ENCODE data around the gene DNAJC24. TPM values are rescaled to one million over a fixed set of nuclear protein-coding genes. Genes with fewer than 3 reads are reported as not detected.

The DNAJC24 gene
- total and polyA plus RNA-seq, 9 of the 15 experiments (the other 6 are each of a cell fraction or from before 2014, with no cell fraction given): 12.2 to 31.9 (median 16.9) TPM

DNA sequence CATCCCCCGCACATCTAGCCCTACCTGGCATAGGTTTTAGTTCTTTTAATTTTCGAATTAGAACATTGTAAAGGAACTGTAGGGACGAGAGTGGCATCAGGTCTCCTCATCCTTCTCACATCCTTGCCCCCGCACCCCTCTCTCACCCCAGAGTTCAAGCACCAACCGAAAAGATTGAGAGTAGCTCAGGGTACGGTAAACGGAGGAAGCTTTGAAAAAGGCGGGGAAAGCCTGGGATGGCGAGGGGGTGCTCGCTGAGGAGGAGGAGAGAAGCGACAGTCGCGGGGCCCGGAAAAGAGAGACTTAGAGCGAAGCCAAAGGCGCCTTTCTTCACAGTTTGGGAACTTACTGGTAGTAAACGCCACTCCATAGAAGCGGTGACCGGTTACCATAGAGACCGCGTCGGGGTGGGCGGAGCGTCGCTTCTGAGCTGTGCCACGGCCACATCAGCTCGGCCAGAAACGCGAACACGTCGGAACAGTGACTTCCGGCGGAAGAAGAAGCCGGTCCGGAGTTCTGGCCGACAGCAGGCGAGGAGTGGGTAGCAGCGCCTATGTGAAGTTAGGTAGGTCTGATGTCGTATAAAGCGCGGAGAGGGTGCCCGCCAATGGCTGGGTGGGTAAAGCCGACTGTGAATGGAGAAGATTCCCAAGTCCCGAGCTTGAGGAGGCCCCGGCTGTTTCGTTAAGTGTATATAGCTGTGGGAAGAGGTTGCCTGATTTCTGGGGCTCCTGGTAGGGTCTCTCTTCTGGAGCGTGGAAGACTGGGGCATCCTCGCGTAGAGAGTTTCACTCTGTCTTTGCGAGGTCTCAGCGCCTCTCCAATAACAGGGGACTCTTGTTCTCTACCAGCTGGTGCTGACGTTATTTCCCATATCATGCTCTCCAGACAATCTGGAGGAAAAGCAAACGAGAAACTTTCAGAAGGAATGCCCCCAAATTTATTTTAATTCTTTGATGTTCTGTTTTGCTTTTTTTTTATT is at the start of gene DNAJC24, which contains the start of gene DCDC1 (continued):
- TF ChIP-seq, protein P1, sequence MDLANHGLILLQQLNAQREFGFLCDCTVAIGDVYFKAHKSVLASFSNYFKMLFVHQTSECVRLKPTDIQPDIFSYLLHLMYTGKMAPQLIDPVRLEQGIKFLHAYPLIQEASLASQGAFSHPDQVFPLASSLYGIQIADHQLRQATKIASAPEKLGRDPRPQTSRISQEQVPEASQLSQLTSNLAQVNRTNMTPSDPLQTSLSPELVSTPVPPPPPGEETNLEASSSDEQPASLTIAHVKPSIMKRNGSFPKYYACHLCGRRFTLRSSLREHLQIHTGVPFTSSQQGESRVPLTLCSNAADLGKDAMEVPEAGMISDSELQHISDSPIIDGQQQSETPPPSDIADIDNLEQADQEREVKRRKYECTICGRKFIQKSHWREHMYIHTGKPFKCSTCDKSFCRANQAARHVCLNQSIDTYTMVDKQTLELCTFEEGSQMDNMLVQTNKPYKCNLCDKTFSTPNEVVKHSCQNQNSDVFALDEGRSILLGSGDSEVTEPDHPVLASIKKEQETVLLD (IDR thresholded peaks at IDR 0.05): no peak
- TF ChIP-seq JUN (IDR thresholded peaks at IDR 0.05; ENCODE audit: borderline replicate concordance, low read depth, low read length): no peak
- TF ChIP-seq JUN (CRISPR knock-in tag; IDR thresholded peaks at IDR 0.05; ENCODE audit: borderline replicate concordance): no peak
- TF ChIP-seq PCBP2 (IDR thresholded peaks at IDR 0.05; ENCODE audit: low read depth, low read length, poor library complexity, severe bottlenecking): no peak
- TF ChIP-seq ZNF165 (CRISPR knock-in tag; IDR thresholded peaks at IDR 0.05; ENCODE audit: borderline replicate concordance): no peak
- no peak for TF ChIP-seq FIP1L1 (IDR thresholded peaks at IDR 0.05; ENCODE audit: low read depth, low read length, poor library complexity, severe bottlenecking)
- TF ChIP-seq MBD2 (IDR thresholded peaks at IDR 0.05; ENCODE audit: borderline replicate concordance, low read depth): peak; percentile 37; the same call in 1 of the 2 replicates
- TF ChIP-seq, protein P2, sequence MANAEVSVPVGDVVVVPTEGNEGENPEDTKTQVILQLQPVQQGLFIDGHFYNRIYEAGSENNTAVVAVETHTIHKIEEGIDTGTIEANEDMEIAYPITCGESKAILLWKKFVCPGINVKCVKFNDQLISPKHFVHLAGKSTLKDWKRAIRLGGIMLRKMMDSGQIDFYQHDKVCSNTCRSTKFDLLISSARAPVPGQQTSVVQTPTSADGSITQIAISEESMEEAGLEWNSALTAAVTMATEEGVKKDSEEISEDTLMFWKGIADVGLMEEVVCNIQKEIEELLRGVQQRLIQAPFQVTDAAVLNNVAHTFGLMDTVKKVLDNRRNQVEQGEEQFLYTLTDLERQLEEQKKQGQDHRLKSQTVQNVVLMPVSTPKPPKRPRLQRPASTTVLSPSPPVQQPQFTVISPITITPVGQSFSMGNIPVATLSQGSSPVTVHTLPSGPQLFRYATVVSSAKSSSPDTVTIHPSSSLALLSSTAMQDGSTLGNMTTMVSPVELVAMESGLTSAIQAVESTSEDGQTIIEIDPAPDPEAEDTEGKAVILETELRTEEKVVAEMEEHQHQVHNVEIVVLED (CRISPR knock-in tag; IDR thresholded peaks at IDR 0.05): peak; percentile 35; the same call in 1 of the 2 replicates
- TF ChIP-seq ZBED1 (IDR thresholded peaks at IDR 0.05): no peak
- peak; percentile 95 for TF ChIP-seq RFX1 (IDR thresholded peaks at IDR 0.05)
- no peak for TF ChIP-seq ARNT (IDR thresholded peaks at IDR 0.05)
- no peak for TF ChIP-seq KDM1A (IDR thresholded peaks at IDR 0.05)
- TF ChIP-seq, protein P3, sequence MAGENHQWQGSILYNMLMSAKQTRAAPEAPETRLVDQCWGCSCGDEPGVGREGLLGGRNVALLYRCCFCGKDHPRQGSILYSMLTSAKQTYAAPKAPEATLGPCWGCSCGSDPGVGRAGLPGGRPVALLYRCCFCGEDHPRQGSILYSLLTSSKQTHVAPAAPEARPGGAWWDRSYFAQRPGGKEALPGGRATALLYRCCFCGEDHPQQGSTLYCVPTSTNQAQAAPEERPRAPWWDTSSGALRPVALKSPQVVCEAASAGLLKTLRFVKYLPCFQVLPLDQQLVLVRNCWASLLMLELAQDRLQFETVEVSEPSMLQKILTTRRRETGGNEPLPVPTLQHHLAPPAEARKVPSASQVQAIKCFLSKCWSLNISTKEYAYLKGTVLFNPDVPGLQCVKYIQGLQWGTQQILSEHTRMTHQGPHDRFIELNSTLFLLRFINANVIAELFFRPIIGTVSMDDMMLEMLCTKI (IDR thresholded peaks at IDR 0.05; ENCODE audit: partially characterized antibody): no peak
- no peak for TF ChIP-seq FOXJ3 (CRISPR knock-in tag; IDR thresholded peaks at IDR 0.05)
- no peak for TF ChIP-seq RBM39 (optimal IDR thresholded peaks at IDR 0.05; ENCODE audit: low read depth, low read length)
- TF ChIP-seq ZNF311 (CRISPR knock-in tag; IDR thresholded peaks at IDR 0.05): no peak
- TF ChIP-seq, protein P4, sequence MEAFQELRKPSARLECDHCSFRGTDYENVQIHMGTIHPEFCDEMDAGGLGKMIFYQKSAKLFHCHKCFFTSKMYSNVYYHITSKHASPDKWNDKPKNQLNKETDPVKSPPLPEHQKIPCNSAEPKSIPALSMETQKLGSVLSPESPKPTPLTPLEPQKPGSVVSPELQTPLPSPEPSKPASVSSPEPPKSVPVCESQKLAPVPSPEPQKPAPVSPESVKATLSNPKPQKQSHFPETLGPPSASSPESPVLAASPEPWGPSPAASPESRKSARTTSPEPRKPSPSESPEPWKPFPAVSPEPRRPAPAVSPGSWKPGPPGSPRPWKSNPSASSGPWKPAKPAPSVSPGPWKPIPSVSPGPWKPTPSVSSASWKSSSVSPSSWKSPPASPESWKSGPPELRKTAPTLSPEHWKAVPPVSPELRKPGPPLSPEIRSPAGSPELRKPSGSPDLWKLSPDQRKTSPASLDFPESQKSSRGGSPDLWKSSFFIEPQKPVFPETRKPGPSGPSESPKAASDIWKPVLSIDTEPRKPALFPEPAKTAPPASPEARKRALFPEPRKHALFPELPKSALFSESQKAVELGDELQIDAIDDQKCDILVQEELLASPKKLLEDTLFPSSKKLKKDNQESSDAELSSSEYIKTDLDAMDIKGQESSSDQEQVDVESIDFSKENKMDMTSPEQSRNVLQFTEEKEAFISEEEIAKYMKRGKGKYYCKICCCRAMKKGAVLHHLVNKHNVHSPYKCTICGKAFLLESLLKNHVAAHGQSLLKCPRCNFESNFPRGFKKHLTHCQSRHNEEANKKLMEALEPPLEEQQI (IDR thresholded peaks at IDR 0.05): no peak
- TF ChIP-seq, protein P5, sequence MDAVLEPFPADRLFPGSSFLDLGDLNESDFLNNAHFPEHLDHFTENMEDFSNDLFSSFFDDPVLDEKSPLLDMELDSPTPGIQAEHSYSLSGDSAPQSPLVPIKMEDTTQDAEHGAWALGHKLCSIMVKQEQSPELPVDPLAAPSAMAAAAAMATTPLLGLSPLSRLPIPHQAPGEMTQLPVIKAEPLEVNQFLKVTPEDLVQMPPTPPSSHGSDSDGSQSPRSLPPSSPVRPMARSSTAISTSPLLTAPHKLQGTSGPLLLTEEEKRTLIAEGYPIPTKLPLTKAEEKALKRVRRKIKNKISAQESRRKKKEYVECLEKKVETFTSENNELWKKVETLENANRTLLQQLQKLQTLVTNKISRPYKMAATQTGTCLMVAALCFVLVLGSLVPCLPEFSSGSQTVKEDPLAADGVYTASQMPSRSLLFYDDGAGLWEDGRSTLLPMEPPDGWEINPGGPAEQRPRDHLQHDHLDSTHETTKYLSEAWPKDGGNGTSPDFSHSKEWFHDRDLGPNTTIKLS (IDR thresholded peaks at IDR 0.05; ENCODE audit: borderline replicate concordance, low read depth): peak; percentile 56; the same call in 1 of the 2 replicates
- no peak for TF ChIP-seq ZFP30 (CRISPR knock-in tag; IDR thresholded peaks at IDR 0.05; ENCODE audit: borderline replicate concordance)

Data from K562 (cell line).